Stimulated activated CD4-positive, alpha-beta T cell treated with anti-CD3 and anti-CD28 coated beads, Interleukin-15, amount 100 ng/mL, for 1 hour (primary cell): Measurements from ENCODE around the gene USP34.
"Not testable (repeated sequence)": the region's sequence is repeated elsewhere in the genome, so short reads cannot be mapped to it uniquely, and the experiment has no call there.

Source experiments
- DNase-seq, 2 donors: peaks; one replicate each; pipeline ENCODE4 v3.0.0-alpha.2; 2020; ENCODE audit warnings: low read depth in 1 of 2, low spot score in 1 of 2

The USP34 gene

GRCh38 chr2:61162721-61163120 lies 308.2 kb downstream of the USP34 start:
- DNase-seq = no peak

GRCh38 chr2:61161888-61162287 lies 309.0 kb downstream of the USP34 start, which contains the start of gene C2orf74:
C2orf74 (plus strand) TSS chr2:61162188; CDS start chr2:61162515, 327 bp downstream.
- no peak for DNase-seq

- DNase-seq = no peak
Observed at GRCh38 chr2:61158356-61158955, 312.4 kb downstream of the USP34 start.

GRCh38 chr2:61157371-61158003 lies 313.4 kb downstream of the USP34 start:
- DNase-seq = no peak

GRCh38 chr2:61151436-61151835 lies 319.5 kb downstream of the USP34 start:
- DNase-seq = no peak

GRCh38 chr2:61149074-61149473 lies 321.8 kb downstream of the USP34 start:
- no peak for DNase-seq

- DNase-seq = not testable (repeated sequence)
Observed at GRCh38 chr2:61148091-61148490, 322.8 kb downstream of the USP34 start.

GRCh38 chr2:61145990-61146389 lies 324.9 kb downstream of the USP34 start:
- DNase-seq = no peak

- peak; percentile 81 to 85 for DNase-seq
Observed at GRCh38 chr2:61144697-61145268, 326.1 kb downstream of the USP34 start.

- no peak for DNase-seq
Observed at GRCh38 chr2:61141151-61141550, 329.7 kb downstream of the USP34 start.

- no peak for DNase-seq
Observed at GRCh38 chr2:61138859-61139258, 332.0 kb downstream of the USP34 start.
